PC-9 (cell line): ENCODE data around the gene FKBP5. TPM values are rescaled to one million over a fixed set of nuclear protein-coding genes. Genes with fewer than 3 reads are reported as not detected.

ENCODE experiments used
- BruUV-seq: library from RNA; stranded (reverse); fragments of 400-500 nt; replicated peaks from 2 replicates; lab custom pipeline; 2021; lab: Mats Ljungman, UMichigan
- CTCF ChIA-PET: fragments of 300-600 bp; sonication (Branson Sonifier 250); formaldehyde crosslinking; loops from one replicate; lab custom pipeline; 2022; ENCODE audit warnings: antibody characterized with exemption; lab: Charles Lee
- POLR2A ChIA-PET: fragments of 300-600 bp; sonication (Branson Sonifier 250); formaldehyde crosslinking; loops from one replicate; lab custom pipeline; 2022; ENCODE audit warnings: antibody characterized with exemption; ENCODE audit not compliant: unreplicated experiment; lab: Charles Lee
- DNase-seq, 2 experiments: peaks; one replicate each; pipeline versions ENCODE4 v3.0.0 to v3.0.0-alpha.2; 2015 to 2022; ENCODE audit warnings: mixed read lengths in 1 of 2
- H2AFZ ChIP-seq: fragments of 200-600 bp; sonication (generic); 2 replicates; pipeline ENCODE4 v1.8.1; 2017; ENCODE audit warnings: antibody characterized with exemption
- H3F3A ChIP-seq: fragments of 200-600 bp; sonication (generic); 2 replicates; pipeline ENCODE4 v1.8.1; 2017; ENCODE audit warnings: antibody characterized with exemption, mild to moderate bottlenecking, low read depth; ENCODE audit not compliant: insufficient read depth
- H3K27ac ChIP-seq: fragments of 200-600 bp; sonication (generic); 2 replicates; pipeline ENCODE4 v1.6.1; 2016; ENCODE audit warnings: mixed run types
- H3K27me3 ChIP-seq: fragments of 200-600 bp; sonication (generic); 2 replicates; pipeline ENCODE4 v1.6.1; 2016; ENCODE audit warnings: low read depth, mixed run types; ENCODE audit not compliant: insufficient read depth
- H3K36me3 ChIP-seq: fragments of 200-600 bp; sonication (generic); 2 replicates; pipeline ENCODE4 v1.6.1; 2016; ENCODE audit warnings: low read depth, mixed run types
- H3K4me1 ChIP-seq: fragments of 200-600 bp; sonication (generic); replicated peaks from 2 replicates; pipeline ENCODE4 v1.6.1; 2016; ENCODE audit warnings: mixed run types; ENCODE audit not compliant: insufficient read depth
- H3K4me2 ChIP-seq: fragments of 200-600 bp; sonication (generic); 2 replicates; pipeline ENCODE4 v1.6.1; 2017; ENCODE audit warnings: mixed run types
- H3K4me3 ChIP-seq: fragments of 200-600 bp; sonication (generic); 2 replicates; pipeline ENCODE4 v1.6.1; 2016; ENCODE audit warnings: mixed run types
- H3K79me2 ChIP-seq: fragments of 200-600 bp; sonication (generic); 2 replicates; pipeline ENCODE4 v1.6.1; 2017; ENCODE audit warnings: low read depth, mixed run types
- H3K9me2 ChIP-seq: fragments of 200-600 bp; sonication (generic); 2 replicates; pipeline ENCODE4 v1.8.1; 2017; ENCODE audit warnings: mild to moderate bottlenecking; ENCODE audit not compliant: insufficient read depth
- H3K9me3 ChIP-seq: fragments of 200-600 bp; sonication (generic); 2 replicates; pipeline ENCODE4 v1.8.1; 2016; ENCODE audit warnings: low read depth; ENCODE audit not compliant: insufficient read depth
- H4K20me1 ChIP-seq: fragments of 200-600 bp; sonication (generic); 2 replicates; pipeline ENCODE4 v1.8.1; 2017; ENCODE audit not compliant: insufficient read depth
- EZH2 ChIP-seq: fragments of 200-600 bp; sonication (generic); IDR thresholded peaks from 2 replicates; pipeline ENCODE4 v1.8.0; 2017; ENCODE audit warnings: antibody characterized with exemption, low read depth
- intact Hi-C: fragments of 100-400 bp; cut with micrococcal nuclease; formaldehyde crosslinking; loops from one replicate; pipeline ENCODE4 v1.10.0; 2022; ENCODE audit not compliant: unreplicated experiment
- total RNA-seq: library from RNA; stranded (reverse); gene quantifications from 2 replicates; pipeline ENCODE4 v1.2.3, GENCODE V29; 2021
- TF ChIP-seq, protein P1 (sequence below): fragments of 200-600 bp; sonication (generic); conservative IDR thresholded peaks from 2 replicates; pipeline ENCODE4 v1.6.1; 2017; ENCODE audit warnings: mixed run types, antibody characterized with exemption, mild to moderate bottlenecking, moderate library complexity

Gene FKBP5
- total RNA-seq, 1 experiment from 2014 or later = 5.0 TPM

DNA sequence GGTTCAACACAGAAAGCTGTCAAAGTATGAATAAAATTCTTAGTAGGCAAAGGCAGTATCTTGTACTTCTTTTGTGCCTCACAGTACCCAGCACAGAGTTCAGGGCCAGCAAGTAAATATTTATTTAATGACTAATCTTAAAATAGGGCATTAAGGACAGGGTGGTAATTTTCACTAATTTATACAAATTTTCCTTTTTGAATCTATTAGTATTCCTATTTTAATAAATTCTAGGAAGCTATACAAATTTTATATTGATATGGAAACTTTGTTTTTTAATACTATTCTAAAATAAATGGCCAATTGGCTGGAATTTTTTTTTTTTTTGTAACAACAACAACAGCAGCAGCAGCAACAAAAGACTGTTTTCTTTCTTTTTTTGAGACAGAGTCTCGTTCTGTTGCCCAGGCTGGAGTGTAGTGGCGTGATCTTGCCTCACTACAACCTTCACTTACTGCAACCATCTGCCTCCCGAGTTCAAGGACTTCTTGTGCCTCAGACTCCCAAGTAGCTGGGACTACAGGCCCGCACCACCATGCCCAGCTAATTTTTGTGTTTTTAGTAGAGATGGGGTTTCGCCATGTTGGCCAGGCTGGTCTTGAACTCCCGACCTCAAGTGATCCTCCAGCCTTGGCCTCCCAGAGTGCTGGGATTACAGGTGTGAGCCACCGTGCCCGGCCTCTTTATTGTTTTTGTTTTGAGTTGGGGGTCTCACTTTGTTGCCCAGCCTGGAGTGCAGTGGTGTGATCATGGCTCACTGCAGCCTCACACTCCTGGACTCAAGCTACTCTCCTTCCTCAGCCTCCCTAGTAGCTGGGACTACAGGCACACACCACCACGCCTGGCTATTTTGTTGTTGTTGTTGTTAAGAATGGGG, 85.2 kb downstream of the FKBP5 start:
- Histone ChIP-seq H3K9me3 (no peaks in the 10 kb centered on the region), H3K4me3 (0 out of 2 replicates have a peak overlapping the region, but pooled peaks have one; percentile 27), H3F3A (peaks cover 55% of the 10 kb centered on the region), H3K79me2 (no peaks in the 10 kb centered on the region), H3K27ac (peak overlapping the region; percentile 78), H3K4me2 (peak overlapping the region; percentile 67), H3K36me3 (no peaks in the 10 kb centered on the region), H3K4me1 (peaks cover 62% of the 10 kb centered on the region), H3K9me2 (no peaks in the 10 kb centered on the region), H2AFZ (no peak overlapping the region), H4K20me1 (no peaks in the 10 kb centered on the region), H3K27me3 (no peaks in the 10 kb centered on the region)
- intact Hi-C loops = no loop called here
- no TSS peak for BruUV-seq
- ChIA-PET POLR2A (no interaction called here), CTCF (interaction anchor here (0.6 to 0.7 kb wide), 2 partner anchors 59 to 139 kb away, joined by 3 to 5 read pairs; no protein-coding TSS in a partner anchor)
- peak in 1 of 2 experiments; percentile 67 for DNase-seq
- no peak for TF ChIP-seq EZH2
- TF ChIP-seq, protein P1, sequence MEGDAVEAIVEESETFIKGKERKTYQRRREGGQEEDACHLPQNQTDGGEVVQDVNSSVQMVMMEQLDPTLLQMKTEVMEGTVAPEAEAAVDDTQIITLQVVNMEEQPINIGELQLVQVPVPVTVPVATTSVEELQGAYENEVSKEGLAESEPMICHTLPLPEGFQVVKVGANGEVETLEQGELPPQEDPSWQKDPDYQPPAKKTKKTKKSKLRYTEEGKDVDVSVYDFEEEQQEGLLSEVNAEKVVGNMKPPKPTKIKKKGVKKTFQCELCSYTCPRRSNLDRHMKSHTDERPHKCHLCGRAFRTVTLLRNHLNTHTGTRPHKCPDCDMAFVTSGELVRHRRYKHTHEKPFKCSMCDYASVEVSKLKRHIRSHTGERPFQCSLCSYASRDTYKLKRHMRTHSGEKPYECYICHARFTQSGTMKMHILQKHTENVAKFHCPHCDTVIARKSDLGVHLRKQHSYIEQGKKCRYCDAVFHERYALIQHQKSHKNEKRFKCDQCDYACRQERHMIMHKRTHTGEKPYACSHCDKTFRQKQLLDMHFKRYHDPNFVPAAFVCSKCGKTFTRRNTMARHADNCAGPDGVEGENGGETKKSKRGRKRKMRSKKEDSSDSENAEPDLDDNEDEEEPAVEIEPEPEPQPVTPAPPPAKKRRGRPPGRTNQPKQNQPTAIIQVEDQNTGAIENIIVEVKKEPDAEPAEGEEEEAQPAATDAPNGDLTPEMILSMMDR = no peak

DNA sequence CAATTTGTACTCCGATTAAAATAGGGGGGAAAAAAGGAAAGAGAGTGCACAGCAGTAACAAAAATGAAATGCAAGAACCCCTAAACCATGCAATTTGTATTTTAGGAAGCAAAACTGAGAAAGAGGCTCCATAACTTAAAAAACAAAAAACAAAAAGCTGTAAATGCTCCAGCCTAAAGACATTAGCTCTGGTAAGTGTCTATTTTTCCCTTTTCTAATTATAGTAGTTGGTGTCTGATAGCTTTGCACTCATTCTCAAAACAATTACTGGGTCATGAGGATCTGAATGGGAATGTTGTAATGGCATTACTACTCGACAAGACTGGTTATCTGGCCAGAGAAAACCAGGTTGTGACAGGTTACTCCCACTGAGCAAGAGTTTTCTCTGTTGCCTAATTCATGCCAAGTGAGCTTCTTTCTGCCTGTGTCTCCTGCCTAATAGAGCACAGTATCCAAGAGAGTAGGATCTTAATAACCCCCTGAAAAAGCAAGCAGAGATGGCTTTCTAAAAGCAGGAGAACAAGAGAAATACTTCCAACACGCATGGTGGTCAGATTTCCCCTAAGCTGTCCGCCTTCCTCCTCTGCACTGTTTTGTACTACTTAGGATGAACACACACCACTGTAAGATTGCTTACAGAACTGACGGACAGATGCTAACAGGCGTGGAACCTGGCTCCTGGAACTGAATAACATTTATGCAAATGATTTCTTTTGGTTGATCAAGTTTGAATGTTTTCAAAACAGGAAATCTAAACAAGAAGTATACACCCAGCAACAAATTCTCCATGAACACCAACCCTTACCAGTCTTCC, 86.4 kb downstream of the FKBP5 start:
- no peaks in the 10 kb centered on the region for H3K27me3 ChIP-seq
- intact Hi-C loops = no loop called here

More for the DNA sequence above, 86.4 kb downstream of the FKBP5 start:
- TF ChIP-seq, protein P1 = no peak
- no peak for TF ChIP-seq EZH2
- peaks cover 69% of the 10 kb centered on the region for H3K4me1 ChIP-seq
- no peaks in the 10 kb centered on the region for H3K9me2 ChIP-seq
- CTCF ChIA-PET = interaction anchor here (0.6 kb wide), 1 partner anchor 11 kb away, joined by 4 read pairs; no protein-coding TSS in a partner anchor
- no peak overlapping the region for H2AFZ ChIP-seq
- H4K20me1 ChIP-seq = no peaks in the 10 kb centered on the region
- H3K9me3 ChIP-seq = no peaks in the 10 kb centered on the region
- peak overlapping the region; percentile 27; the same call in 1 of the 2 replicates for H3K4me3 ChIP-seq
- H3K27ac ChIP-seq = peak overlapping the region; percentile 78
- no peaks in the 10 kb centered on the region for H3K79me2 ChIP-seq
- no TSS peak for BruUV-seq
- peak overlapping the region; percentile 67 for H3K4me2 ChIP-seq
- H3F3A ChIP-seq = peaks cover 61% of the 10 kb centered on the region
- no peaks in the 10 kb centered on the region for H3K36me3 ChIP-seq
- DNase-seq = peak in 1 of 2 experiments; percentile 67
- POLR2A ChIA-PET = interaction anchor here (0.7 kb wide), 1 partner anchor 1423 kb away, joined by 4 read pairs; no protein-coding TSS in a partner anchor
